ENCODE data around the gene OPA1. TPM values are rescaled to one million over a fixed set of nuclear protein-coding genes. Genes with fewer than 3 reads are reported as not detected.

The OPA1 gene
- total and polyA plus RNA-seq, 2 of the 8 experiments (the other 6 are each of a cell fraction or from before 2014, with no cell fraction given), result 20.3 to 109 TPM

- FAIRE-seq (no peak), DNase-seq (ENCODE audit: low read depth in 1 of 2, low spot score in 2 of 2) (no peak)
- H2BK20ac ChIP-seq (ENCODE audit: low read length), result no peak overlapping the region
- no peaks in the 10 kb centered on the region for H3K23me2 ChIP-seq (ENCODE audit: low read depth, low read length)
- H3K4me3 ChIP-seq (ENCODE audit: extremely low read depth in 1 of 4, insufficient read depth in 2 of 4, low read depth in 3 of 4, low read length in 4 of 4), result no peak overlapping the region
- H2BK15ac ChIP-seq (ENCODE audit: low read length), result no peak overlapping the region
- no peak overlapping the region for H2AK5ac ChIP-seq (ENCODE audit: low read depth, low read length)
- no peak overlapping the region for H3K4me2 ChIP-seq (ENCODE audit: insufficient read depth in 1 of 2, low read depth in 2 of 2, low read length in 2 of 2)
- H3K79me1 ChIP-seq (ENCODE audit: low read depth, low read length), result no peaks in the 10 kb centered on the region
- no peaks in the 10 kb centered on the region for H3K79me2 ChIP-seq (ENCODE audit: control insufficient read depth in 1 of 2, insufficient read depth in 2 of 2, low read length in 2 of 2)
- no peak overlapping the region for H3K4ac ChIP-seq (replicated peaks; ENCODE audit: insufficient read length, low read depth, low read length)
- no peaks in the 10 kb centered on the region for H3K9me3 ChIP-seq (ENCODE audit: insufficient read depth in 2 of 2, low read depth in 1 of 2, low read length in 1 of 2)
- H3K18ac ChIP-seq (ENCODE audit: extremely low read depth, low read length), result no peak overlapping the region
- H2AFZ ChIP-seq (ENCODE audit: low read length), result no peak overlapping the region
- WGBS, 2 experiments (ENCODE audit: extremely low coverage in 1 of 2, insufficient coverage in 1 of 2, insufficient read length in 1 of 2, insufficient replicate concordance in 2 of 2, low coverage in 1 of 2, low lambda C conversion rate in 2 of 2, missing lambda C conversion rate in 1 of 2), result 91% methylated on average over 5 of the region's 5 CpGs; no CpG with 5 or more reads in 1 of the 2 experiments
- H3K27ac ChIP-seq (ENCODE audit: low read depth, low read length), result no peak overlapping the region
- H3K27me3 ChIP-seq (replicated peaks in 1 of 4; ENCODE audit: control insufficient read depth in 3 of 4, extremely low read depth in 1 of 4, insufficient read depth in 3 of 4, low read length in 3 of 4), result no peaks in the 10 kb centered on the region
- no peak overlapping the region for H4K5ac ChIP-seq (ENCODE audit: insufficient read length, low read depth, low read length)
- no peak overlapping the region for H4K8ac ChIP-seq (ENCODE audit: extremely low read depth, insufficient read depth, low read length)
- H4K91ac ChIP-seq (replicated peaks; ENCODE audit: insufficient read length, low read length), result no peak overlapping the region
- no peak overlapping the region for H2BK120ac ChIP-seq (replicated peaks; ENCODE audit: low read depth, low read length)
- no peaks in the 10 kb centered on the region for H4K20me1 ChIP-seq (replicated peaks in 1 of 2; ENCODE audit: control insufficient read depth in 1 of 2, insufficient read depth in 2 of 2, low read length in 2 of 2)
- H2BK5ac ChIP-seq (ENCODE audit: low read depth, low read length), result no peak overlapping the region
- H3K56ac ChIP-seq (replicated peaks; ENCODE audit: insufficient read length, low read depth, low read length), result no peak overlapping the region
- ChIA-PET POLR2A (ENCODE audit: partially characterized antibody) (no interaction called here), CTCF (ENCODE audit: partially characterized antibody) (interaction anchor here (1.3 to 1.5 kb wide), 3 partner anchors 9 to 28 kb away, joined by 3 to 4 read pairs (median 4); no protein-coding TSS in a partner anchor)
- no peak overlapping the region for H2BK12ac ChIP-seq (ENCODE audit: low read depth, low read length)
- H3K36me3 ChIP-seq (ENCODE audit: control insufficient read depth in 2 of 4, insufficient read depth in 4 of 4, low read length in 3 of 4), result peaks cover 0 to 28% (median 7%) of the 10 kb centered on the region in 4 experiments; a peak in 4 of 8 replicates
- no peak overlapping the region for H3K14ac ChIP-seq (ENCODE audit: insufficient read length)
- H3K4me1 ChIP-seq (replicated peaks in 1 of 4; ENCODE audit: control insufficient read depth in 3 of 4, insufficient read depth in 4 of 4, low read length in 3 of 4), result no peaks in the 10 kb centered on the region
- no peak overlapping the region for H3K9ac ChIP-seq (replicated peaks in 1 of 4; ENCODE audit: extremely low read depth in 1 of 4, low read depth in 3 of 4, low read length in 3 of 4)
- TF ChIP-seq ATF2 (IDR thresholded peaks at IDR 0.05; ENCODE audit: low read length) (no peak), ZNF274 (IDR thresholded peaks at IDR 0.05; ENCODE audit: borderline replicate concordance, extremely low read depth, low read length) (no peak), PHF8 (conservative IDR thresholded peaks at IDR 0.05; ENCODE audit: low read depth, low read length) (no peak), CEBPB (IDR thresholded peaks at IDR 0.05; ENCODE audit: low read depth, low read length) (no peak), SP1 (IDR thresholded peaks at IDR 0.05; ENCODE audit: low read depth, low read length) (no peak), RFX5 (IDR thresholded peaks at IDR 0.05; ENCODE audit: borderline replicate concordance, low read depth, low read length) (no peak)
- H3K23ac ChIP-seq (ENCODE audit: insufficient read length), result no peak overlapping the region
Measured at GRCh38 chr3:193693774-193694173, 100.8 kb downstream of the OPA1 start.

Data from H1 (cell line).